ENCODE results near the gene HSD17B7.

HSD17B7 gene

DNA sequence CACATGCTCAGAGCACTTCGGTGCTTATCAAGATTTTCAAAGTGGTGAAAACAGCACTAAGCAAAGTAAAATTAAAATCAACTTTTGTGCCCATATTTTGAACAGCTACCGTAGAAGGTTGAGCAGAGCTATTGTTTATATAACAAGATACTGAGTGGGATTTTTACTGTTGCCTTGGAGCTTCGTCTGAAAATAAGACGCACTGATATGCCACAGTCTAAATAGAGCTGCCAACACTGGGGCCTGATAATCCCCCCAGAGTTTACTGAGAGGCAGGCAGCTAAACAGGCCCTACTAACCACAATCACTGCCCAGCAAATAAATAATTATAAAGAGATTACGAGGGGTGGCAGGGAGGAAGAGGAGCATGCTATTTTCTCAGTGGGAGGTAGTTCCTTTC lies 71.1 kb downstream of the HSD17B7 start:
- Histone ChIP-seq H3K27me3 (ENCODE audit: insufficient read depth, poor library complexity, severe bottlenecking) (no peaks in the 10 kb centered on the region), H3K4me1 (ENCODE audit: insufficient read depth, poor library complexity, severe bottlenecking) (peaks cover 11% of the 10 kb centered on the region), H3K27ac (ENCODE audit: poor library complexity, severe bottlenecking) (no peak overlapping the region), H3K36me3 (ENCODE audit: low read depth) (no peaks in the 10 kb centered on the region), H3K4me3 (ENCODE audit: severe bottlenecking) (no peak overlapping the region), H3K9me3 (ENCODE audit: severe bottlenecking) (no peaks in the 10 kb centered on the region)
- ATAC-seq (ENCODE audit: low read depth) (no peak), DNase-seq (ENCODE audit: low spot score) (no peak)
- TF ChIP-seq, protein P1, sequence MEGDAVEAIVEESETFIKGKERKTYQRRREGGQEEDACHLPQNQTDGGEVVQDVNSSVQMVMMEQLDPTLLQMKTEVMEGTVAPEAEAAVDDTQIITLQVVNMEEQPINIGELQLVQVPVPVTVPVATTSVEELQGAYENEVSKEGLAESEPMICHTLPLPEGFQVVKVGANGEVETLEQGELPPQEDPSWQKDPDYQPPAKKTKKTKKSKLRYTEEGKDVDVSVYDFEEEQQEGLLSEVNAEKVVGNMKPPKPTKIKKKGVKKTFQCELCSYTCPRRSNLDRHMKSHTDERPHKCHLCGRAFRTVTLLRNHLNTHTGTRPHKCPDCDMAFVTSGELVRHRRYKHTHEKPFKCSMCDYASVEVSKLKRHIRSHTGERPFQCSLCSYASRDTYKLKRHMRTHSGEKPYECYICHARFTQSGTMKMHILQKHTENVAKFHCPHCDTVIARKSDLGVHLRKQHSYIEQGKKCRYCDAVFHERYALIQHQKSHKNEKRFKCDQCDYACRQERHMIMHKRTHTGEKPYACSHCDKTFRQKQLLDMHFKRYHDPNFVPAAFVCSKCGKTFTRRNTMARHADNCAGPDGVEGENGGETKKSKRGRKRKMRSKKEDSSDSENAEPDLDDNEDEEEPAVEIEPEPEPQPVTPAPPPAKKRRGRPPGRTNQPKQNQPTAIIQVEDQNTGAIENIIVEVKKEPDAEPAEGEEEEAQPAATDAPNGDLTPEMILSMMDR (IDR thresholded peaks at IDR 0.05; ENCODE audit: poor library complexity, severe bottlenecking): no peak
